ENCODE measurements around the gene CAPS2. TPM values are rescaled to one million over a fixed set of nuclear protein-coding genes. Genes with fewer than 3 reads are reported as not detected.

CAPS2 gene
- total and polyA plus RNA-seq, 9 of the 15 experiments (the other 6 are each of a cell fraction or from before 2014, with no cell fraction given): 0.10 to 0.82 (median 0.47) TPM; not detected in 1

DNA sequence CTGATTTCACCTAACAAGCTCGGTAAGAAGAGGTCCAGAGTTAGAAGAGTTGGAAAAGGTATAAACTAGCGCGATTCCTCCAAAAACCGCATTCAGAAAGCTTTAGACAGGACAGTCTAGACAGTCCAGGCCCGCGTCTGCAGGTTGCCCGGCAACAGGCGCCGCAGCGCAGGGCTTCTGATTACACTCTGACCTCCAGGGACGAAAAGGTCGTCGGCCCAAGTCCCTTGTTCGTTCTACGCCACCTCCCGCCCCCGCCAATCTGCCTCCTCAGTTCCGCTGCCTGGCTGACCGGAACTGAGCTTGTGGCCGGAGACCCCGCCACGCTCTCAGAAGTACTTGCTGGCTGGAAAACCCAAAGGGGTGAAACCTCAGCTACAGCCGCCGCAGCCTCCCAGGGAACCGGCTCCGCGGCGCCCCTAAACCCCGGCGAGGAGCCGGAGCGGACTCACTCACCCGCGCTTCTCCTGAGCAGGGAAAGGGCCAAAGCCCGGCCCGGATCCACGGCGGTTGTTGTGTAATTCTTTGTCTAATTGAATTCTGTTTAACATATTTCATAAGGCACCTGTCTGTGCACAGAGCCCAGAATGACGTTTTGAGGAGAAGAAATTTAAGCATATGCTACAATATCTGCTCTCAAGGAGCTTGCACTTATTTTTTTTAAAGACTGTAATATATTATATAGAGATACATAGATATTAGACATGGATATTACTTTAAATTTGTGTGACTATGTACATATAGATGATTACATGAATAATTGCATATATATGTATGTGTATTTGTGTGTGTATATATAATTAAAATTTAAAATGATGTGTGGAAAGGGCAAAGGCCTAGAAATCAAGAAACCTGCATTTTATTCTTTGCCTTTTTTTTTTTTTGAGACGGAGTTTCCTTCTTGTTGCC lies at the start of gene CAPS2 (continued):
- TF ChIP-seq POLR3G (IDR thresholded peaks at IDR 0.05; ENCODE audit: extremely low read depth, insufficient read length, insufficient replicate concordance): no peak
- TF ChIP-seq ETV1 (tag; conservative IDR thresholded peaks at IDR 0.05; ENCODE audit: low read depth): peak; percentile 72
- TF ChIP-seq, protein P1, sequence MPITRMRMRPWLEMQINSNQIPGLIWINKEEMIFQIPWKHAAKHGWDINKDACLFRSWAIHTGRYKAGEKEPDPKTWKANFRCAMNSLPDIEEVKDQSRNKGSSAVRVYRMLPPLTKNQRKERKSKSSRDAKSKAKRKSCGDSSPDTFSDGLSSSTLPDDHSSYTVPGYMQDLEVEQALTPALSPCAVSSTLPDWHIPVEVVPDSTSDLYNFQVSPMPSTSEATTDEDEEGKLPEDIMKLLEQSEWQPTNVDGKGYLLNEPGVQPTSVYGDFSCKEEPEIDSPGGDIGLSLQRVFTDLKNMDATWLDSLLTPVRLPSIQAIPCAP (CRISPR knock-in tag; IDR thresholded peaks at IDR 0.05; ENCODE audit: borderline replicate concordance): no peak
- TF ChIP-seq GATAD2A (IDR thresholded peaks at IDR 0.05): no peak
- TF ChIP-seq TEAD1 (CRISPR knock-in tag; IDR thresholded peaks at IDR 0.05): no peak; a peak in 1 of 4 replicates
- no peak for TF ChIP-seq FOXO4 (CRISPR knock-in tag; IDR thresholded peaks at IDR 0.05)
- no peak for TF ChIP-seq ZFPM2 (CRISPR knock-in tag; IDR thresholded peaks at IDR 0.05)
- TF ChIP-seq ZNF140 (CRISPR knock-in tag; IDR thresholded peaks at IDR 0.05): no peak
- TF ChIP-seq ZBED1 (IDR thresholded peaks at IDR 0.05): no peak
- no peak for TF ChIP-seq MCM5 (IDR thresholded peaks at IDR 0.05; ENCODE audit: low read depth)
- TF ChIP-seq TOE1 (IDR thresholded peaks at IDR 0.05; ENCODE audit: borderline replicate concordance): peak; percentile 89
- TF ChIP-seq TOE1 (CRISPR knock-in tag; IDR thresholded peaks at IDR 0.05; ENCODE audit: borderline replicate concordance, low read depth): no peak
- no peak for TF ChIP-seq SMAD3 (CRISPR knock-in tag; conservative IDR thresholded peaks at IDR 0.05)
- TF ChIP-seq LCOR (CRISPR knock-in tag; IDR thresholded peaks at IDR 0.05): peak; percentile 91
- TF ChIP-seq ZNF695 (CRISPR knock-in tag; IDR thresholded peaks at IDR 0.05): no peak
- TF ChIP-seq POLR2G (IDR thresholded peaks at IDR 0.05; ENCODE audit: low read depth, low read length): peak; percentile 68
- TF ChIP-seq FOXM1 (IDR thresholded peaks at IDR 0.05; ENCODE audit: low read depth): peak; percentile 87
- no peak for TF ChIP-seq FOXM1 (CRISPR knock-in tag; IDR thresholded peaks at IDR 0.05; ENCODE audit: low read depth)
- TF ChIP-seq FOXP1 (CRISPR knock-in tag; IDR thresholded peaks at IDR 0.05): 0 out of 2 replicates have a peak, but pooled peaks have one; percentile 40
- TF ChIP-seq UBTF (IDR thresholded peaks at IDR 0.05; ENCODE audit: borderline replicate concordance in 1 of 2, low read depth in 2 of 2, low read length in 2 of 2): peak in 1 of 2 experiments; percentile 64; a peak in 1 of 4 replicates
- no peak for TF ChIP-seq DNMT1 (IDR thresholded peaks at IDR 0.05)
- TF ChIP-seq NFXL1 (CRISPR knock-in tag; IDR thresholded peaks at IDR 0.05): no peak
- TF ChIP-seq HNRNPLL (IDR thresholded peaks at IDR 0.05; ENCODE audit: low read depth, low read length, poor library complexity, severe bottlenecking): peak; percentile 64
- peak; percentile 66; the same call in 1 of the 2 replicates for TF ChIP-seq KAT7 (CRISPR knock-in tag; IDR thresholded peaks at IDR 0.05; ENCODE audit: borderline replicate concordance)
- TF ChIP-seq PTRF (tag; IDR thresholded peaks at IDR 0.05): no peak
